GM18520 (cell line): ENCODE measurements around the gene SLC41A3.

Experiments
- ATAC-seq: cut with Tn5 transposase; IDR thresholded peaks from one replicate; pipeline ENCODE4 v1.9.1; 2021; ENCODE audit not compliant: unreplicated experiment

SLC41A3 gene

GRCh38 chr3:126031981-126032471 lies 51.9 kb downstream of the SLC41A3 start:
- ATAC-seq, result no peak

DNA sequence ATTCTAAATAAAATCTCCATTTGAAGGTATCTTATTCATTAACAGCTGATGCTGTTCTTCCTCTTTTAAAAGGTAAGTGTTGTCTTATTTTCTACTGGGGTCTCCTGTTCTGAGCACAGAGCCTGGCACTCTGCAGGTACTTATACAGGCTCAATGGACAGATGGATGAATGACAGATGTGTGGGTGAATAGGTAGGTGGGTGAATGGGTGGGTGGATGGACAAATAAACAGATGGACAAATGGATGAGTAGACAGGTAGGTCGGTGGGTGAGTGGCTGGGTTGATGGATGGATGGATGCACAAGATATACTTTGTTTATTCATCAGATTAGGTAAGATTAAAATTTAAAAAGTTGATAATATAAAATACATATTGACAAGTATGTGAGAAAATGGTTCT lies 53.5 kb downstream of the SLC41A3 start:
- no peak for ATAC-seq

DNA sequence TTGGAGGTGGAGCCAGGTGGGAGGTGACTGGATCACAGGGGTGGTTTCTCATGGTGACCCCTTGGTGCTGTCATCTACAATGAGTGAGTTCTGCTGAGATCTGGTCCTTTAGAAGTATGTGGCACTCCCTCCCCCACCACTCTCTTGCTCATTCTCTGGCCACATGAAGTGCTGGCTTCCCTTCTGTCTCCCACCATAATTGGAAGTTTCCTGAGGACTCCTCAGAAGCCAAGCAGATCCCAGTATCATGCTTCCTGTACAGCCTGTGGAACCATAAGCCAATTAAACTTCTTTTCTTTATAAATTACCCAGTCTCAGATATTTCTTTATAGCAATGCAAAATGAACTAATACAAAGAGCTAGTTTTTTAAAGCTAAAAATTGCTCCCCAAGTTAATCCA lies 54.7 kb downstream of the SLC41A3 start:
- no peak for ATAC-seq

DNA sequence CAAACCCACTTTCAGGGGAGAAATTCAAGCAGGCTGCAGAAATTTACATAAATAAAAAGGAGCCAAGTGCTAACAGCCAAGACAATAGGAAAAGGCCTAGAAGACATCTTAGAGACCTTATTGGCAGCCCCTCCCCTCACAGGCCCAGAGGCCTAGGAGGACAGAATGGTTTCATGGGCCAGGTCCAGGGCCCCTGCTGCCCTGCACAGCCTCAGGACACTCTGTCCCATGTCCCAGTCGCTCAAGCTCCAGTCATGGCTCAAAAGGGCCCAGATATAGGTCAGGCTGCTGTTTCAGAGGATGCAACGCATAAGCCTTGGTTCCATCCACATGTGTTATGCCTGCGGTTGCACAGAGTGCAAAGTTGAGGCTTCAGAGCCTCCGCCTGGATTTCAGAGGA lies 55.8 kb downstream of the SLC41A3 start:
- no peak for ATAC-seq

GRCh38 chr3:126026761-126027160 lies 57.2 kb downstream of the SLC41A3 start:
- no peak for ATAC-seq

DNA sequence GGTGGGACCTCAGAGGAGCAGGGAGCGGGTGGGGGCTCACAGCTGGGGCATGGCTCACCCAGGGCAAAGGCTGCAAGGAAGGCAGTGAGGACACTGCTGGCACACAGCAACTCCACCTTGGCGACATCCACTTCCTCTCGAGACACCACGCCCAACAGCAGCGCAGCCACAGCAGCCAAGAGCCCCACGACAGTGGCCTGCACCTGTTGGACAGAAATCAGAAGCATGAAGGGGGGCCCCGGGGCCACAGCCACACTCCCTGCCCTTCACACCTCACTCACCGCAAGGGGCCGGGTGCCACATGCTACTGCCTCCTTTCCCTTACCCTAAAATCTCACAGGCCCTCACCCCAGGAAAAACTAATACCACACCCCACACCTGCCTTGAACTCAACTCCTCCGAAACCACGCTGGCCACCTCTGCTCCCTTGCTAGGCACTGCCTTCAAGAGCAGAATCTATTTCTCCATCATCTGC lies 57.6 kb downstream of the SLC41A3 start:
- no peak for ATAC-seq

GRCh38 chr3:126025862-126026261 lies 58.1 kb downstream of the SLC41A3 start:
- ATAC-seq, result no peak

DNA sequence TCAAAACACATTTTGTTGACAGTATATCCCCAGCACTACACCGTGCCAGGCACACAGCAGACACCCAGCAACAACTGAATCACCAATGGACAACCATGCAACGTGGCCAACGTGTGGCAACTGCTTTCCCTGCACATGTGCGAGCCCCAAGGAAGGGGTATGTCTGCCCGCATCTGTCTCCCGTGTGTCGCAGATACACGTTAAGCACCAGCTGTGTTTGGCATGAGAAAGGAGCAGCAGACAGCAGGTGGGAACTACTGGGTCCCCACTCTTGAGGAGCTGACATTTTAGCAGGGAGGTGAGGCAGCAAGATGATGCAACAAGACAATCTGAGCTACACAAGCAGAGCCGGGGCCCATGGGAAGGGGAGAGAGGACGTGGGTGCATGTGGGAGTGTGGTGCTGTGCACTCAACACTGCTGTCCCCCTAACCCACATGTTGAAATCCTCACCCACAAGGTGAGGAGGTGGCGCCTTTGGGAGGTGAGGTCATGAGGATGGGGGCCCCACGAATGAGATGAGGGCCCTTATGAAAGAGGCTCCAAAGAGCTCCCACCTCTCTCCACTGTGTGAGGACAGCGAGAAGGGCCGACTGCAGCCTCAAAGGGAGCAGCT lies 58.7 kb downstream of the SLC41A3 start:
- no peak for ATAC-seq

DNA sequence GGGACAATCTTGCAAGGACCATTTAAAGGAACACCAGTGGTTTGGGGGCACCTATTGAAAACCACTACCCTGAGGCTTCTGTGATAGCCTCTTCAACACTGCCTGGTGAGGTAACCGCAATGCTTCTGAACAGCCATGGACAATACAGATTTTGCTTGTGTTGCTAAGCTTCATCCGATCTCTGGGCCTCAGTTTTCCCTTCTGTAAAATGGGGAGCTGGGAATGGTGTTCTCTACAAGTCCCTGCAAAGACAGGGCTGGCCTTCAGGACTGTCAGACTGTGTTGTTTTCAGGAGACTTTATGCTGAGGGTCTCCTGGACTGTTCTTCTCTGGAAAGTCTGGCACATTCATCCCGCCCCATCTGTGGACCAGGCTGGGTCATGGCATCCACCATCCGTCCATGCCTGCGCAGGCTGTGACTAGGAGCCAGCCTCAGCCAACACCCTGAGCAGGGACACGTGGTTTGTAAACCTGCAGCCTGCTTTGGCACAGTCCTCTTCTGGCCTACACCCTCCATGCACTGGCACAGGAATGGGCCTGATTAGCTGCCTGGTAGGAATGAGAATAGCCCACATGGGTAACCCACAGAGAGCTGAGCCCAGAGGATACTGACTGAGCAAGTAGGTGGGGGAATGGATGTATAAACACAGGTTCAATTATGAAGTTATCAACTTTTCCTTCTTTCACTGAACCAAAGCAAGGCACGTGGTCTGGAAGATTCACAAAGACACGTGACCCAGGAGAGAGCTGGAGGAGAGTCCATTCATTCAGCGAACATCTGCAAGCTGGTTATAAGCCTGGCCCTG lies 59.7 kb downstream of the SLC41A3 start:
- ATAC-seq, result no peak

GRCh38 chr3:126023390-126023789 lies 60.5 kb downstream of the SLC41A3 start:
- ATAC-seq, result no peak

DNA sequence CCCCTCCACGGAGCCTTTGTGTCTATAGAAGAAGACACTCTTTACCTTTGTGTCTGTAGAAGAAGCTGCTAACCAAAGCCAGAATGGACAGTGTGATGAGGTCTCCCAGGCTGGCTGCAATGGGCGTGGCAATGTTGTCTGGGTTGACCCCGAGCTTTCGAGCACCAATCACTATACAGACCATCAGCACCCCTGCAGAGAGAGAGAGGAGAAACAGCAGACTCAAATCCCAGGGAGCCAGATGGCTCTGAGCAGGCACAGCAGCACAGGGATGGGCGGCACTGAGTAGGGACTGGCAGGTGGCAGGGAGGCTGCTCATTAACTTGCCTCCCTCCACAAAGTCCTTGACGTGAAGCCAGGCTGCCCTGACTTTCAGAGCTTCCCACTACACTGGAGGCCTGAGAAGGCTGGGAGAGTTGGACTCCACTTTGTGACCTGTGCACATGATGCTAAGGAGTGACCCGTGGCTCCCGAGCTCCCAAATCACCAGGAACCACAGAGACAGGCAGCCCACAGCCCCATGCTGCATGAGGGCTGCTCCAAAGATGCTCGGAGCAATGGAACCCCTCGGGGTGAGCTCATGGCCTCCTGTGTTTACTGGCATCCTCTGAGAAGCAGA lies 61.1 kb downstream of the SLC41A3 start:
- no peak for ATAC-seq

- no peak for ATAC-seq
These were observed 62.2 kb downstream of the SLC41A3 start for GRCh38 chr3:126021702-126022101.

GRCh38 chr3:126021224-126021623 lies 62.7 kb downstream of the SLC41A3 start:
- no peak for ATAC-seq

DNA sequence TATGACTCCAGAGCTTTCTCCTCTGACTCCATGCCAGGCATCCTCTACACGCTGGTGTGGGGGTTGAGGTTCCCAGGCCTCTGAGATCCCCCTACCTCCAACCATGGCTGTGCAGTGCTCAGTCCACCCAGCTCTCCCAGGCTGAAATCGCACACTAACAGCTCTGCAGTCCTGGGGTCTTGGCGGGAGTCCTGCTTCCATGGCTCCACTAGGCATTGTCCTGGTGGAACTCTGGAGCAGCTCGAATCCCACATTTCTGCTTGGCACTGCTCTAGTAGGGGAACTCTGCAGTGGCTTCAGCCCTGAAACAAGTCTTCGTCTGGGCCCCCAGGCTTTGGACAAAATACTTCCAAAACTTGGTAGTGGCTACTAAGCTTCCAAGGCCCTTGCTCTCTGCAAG lies 64.2 kb downstream of the SLC41A3 start:
- ATAC-seq, result no peak

- ATAC-seq, result no peak
These were observed 64.9 kb downstream of the SLC41A3 start for GRCh38 chr3:126018995-126019394.

GRCh38 chr3:126018545-126018944 lies 65.4 kb downstream of the SLC41A3 start:
- no peak for ATAC-seq

GRCh38 chr3:126017362-126017761 lies 66.6 kb downstream of the SLC41A3 start:
- no peak for ATAC-seq

DNA sequence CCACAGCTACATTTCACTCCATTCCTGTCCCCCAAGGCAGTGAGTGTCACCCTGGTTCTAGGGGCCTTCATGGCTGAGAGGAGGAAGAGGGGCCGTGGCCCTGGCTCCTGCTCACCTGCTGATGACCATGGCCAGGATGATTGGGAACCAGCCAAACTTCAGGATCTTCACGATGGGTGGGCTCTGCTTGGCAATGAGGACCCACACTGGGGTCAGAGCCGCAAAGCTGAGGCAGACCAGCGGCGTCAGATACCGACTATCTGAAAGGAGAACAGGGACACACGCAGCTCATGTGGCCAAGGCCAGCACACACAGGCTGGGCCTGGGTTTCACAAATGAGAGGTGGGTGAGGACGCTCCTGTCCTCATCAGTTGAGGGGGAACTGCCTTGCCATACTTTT lies 67.3 kb downstream of the SLC41A3 start:
- no peak for ATAC-seq

DNA sequence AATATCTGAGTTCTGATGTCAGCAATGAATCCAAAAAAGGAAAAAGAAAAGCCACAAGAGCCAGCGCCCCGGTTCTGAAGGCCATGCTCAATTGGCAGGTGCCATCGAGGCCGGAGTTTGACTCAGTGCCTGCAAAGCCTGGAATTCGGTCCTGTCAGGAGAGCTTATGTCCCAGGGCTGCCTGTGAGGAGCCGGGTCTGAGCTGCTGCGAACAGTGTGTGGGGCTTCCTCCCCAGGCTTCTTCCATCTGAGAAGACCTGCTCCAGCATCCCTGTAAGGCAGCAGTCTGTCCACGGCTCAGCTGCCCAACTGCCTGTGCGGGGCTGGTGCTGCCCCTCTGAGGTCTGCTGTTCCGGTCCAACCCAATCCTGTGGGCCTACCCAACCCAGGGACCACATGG lies 68.8 kb downstream of the SLC41A3 start:
- no peak for ATAC-seq

- no peak for ATAC-seq
These were observed 69.7 kb downstream of the SLC41A3 start for GRCh38 chr3:126014252-126014651.

GRCh38 chr3:126013751-126014156 lies 70.2 kb downstream of the SLC41A3 start:
- no peak for ATAC-seq

DNA sequence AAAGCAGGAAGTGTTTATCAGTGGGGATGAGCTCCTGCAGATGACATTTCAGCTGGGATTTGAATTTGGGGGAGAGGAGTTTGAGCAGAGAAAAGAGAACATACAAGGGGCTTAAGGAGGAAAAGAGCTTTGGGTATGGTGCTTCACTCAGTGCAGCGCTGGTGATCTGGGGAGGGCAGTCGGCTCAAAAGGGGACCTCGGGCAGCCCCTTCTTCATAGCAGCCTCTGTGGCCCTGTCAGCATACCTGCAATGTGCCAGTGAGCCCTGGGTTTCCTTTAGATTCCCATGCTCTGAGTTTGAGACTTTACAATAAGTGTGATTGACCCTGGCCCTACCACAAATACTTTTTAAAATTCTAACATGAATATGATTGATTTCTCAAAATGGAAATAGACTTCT lies 74.7 kb downstream of the SLC41A3 start:
- no peak for ATAC-seq
